HAP-1 (cell line): ENCODE results near the gene OR1I1.
"Not testable (repeated sequence)": the region's sequence is repeated elsewhere in the genome, so short reads cannot be mapped to it uniquely, and the experiment has no call there.

Experiments
- DNase-seq, 2 experiments: peaks; one replicate each; pipeline ENCODE4 v3.0.0-alpha.2; 2016 to 2020; ENCODE audit warnings: low spot score in 2 of 2
- H3K27me3 ChIP-seq: fragments of 250-450 bp; sonication (Bioruptor Pico); 2 replicates; pipeline ENCODE4 v1.5.1; 2020; ENCODE audit warnings: low read depth, mild to moderate bottlenecking, moderate library complexity
- H3K36me3 ChIP-seq: fragments of 250-450 bp; sonication (Bioruptor Pico); replicated peaks from 2 replicates; pipeline ENCODE4 v1.5.1; 2020; ENCODE audit warnings: mild to moderate bottlenecking
- H3K4me1 ChIP-seq: fragments of 250-450 bp; sonication (Bioruptor Pico); 2 replicates; pipeline ENCODE4 v1.5.1; 2020; ENCODE audit warnings: mild to moderate bottlenecking
- H3K4me3 ChIP-seq: fragments of 250-450 bp; sonication (Bioruptor Pico); 2 replicates; pipeline ENCODE4 v1.5.1; 2020; ENCODE audit warnings: mild to moderate bottlenecking, moderate library complexity
- H3K9me3 ChIP-seq: fragments of 250-450 bp; sonication (Bioruptor Pico); 2 replicates; pipeline ENCODE4 v1.5.1; 2020; ENCODE audit warnings: mild to moderate bottlenecking, moderate library complexity
- in situ Hi-C: fragments of 300-500 bp; cut with MboI; formaldehyde crosslinking; loops from 3 replicates; pipeline ENCODE4 v1.14.3; 2020; ENCODE audit warnings: low sequenced_read_pairs, inconsistent platforms, mixed read lengths

The OR1I1 gene

DNA sequence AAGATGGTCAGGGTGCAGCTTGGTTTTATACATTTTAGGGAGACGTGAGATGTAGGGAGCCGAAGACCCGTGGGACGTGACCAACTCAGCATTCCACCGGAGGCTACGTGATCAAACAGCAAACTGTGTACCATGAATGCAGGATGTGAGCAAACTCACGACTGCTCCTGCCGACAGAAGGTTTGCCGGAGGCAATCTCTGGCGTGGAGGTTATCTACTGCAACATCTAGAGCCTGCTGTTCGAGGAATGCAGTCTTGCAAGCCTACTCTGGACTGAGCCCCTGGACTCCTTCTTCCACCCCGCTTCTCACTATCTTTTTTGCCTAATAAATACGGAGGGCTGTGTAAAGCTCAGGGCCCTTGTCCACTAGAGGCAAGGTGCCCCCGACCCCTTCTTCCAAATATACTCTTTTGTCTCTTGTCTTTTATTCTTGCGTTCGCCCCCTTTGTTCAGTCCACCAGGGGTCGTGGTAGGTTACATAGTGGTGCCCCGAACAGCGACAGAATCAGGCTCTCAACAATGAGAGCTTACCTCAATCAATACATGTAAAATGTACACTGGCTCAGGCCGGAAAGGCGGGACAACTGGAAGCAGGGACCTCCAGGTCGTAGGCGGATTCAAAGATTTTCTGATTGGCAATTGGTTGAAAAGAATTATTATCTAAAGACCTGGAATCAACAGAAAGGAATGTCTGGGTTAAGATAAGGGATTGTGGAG is 8.9 kb upstream of the OR1I1 start:
- no peaks in the 10 kb centered on the region; the same call in 1 of the 2 replicates for H3K27me3 ChIP-seq
- peak in 1 of 2 experiments; percentile 19 for DNase-seq
- H3K4me3 ChIP-seq: no peak overlapping the region
- H3K4me1 ChIP-seq: no peaks in the 10 kb centered on the region
- H3K36me3 ChIP-seq: no peaks in the 10 kb centered on the region
- in situ Hi-C loops: no loop called here
- no peaks in the 10 kb centered on the region for H3K9me3 ChIP-seq

DNA sequence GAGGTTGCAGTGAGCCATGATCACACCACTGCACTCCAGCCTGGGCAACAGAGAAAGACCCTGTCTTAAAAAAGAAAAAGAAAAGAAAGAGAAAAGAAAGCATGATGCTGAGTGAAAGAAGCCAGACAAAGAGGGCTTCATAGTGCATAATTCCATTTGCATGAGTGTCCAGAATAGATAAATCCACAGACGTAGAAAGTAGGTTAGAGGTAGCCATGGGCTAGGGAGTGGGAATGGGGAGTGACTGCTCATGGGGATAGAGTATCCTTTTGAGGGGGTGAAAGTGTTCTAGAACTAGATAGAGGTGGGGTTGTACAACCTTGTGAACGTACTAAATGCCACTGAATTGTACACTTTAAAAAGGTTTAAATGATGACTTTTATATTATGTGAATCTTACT is 7.6 kb upstream of the OR1I1 start:
- no peak for DNase-seq
- in situ Hi-C loops: no loop called here
- no peaks in the 10 kb centered on the region for H3K27me3 ChIP-seq

DNA sequence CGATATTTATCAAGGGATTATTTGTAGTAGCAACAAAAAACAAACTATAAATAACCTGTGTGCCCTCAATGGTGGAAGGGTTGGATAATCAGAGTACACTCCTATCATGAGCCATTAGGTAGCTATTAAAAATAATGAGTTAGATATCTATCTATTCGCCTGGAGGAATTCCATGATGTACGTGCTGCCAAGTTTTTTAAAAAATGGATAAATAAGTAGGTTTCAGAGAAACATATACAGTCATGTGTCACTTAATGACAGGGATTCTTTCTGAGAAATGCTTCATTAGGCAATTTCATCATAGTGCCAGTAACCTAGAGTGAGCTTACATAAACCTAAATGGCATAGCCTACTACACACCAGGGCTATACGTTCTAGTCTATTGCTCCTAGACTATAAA is 6.2 kb upstream of the OR1I1 start:
- H3K9me3 ChIP-seq: no peaks in the 10 kb centered on the region
- no peaks in the 10 kb centered on the region for H3K36me3 ChIP-seq
- in situ Hi-C loops: no loop called here
- no peaks in the 10 kb centered on the region for H3K4me1 ChIP-seq
- H3K4me3 ChIP-seq: no peak overlapping the region
- no peaks in the 10 kb centered on the region for H3K27me3 ChIP-seq
- no peak for DNase-seq

More for the DNA sequence above, 7.6 kb upstream of the OR1I1 start:
- no peaks in the 10 kb centered on the region for H3K36me3 ChIP-seq
- no peaks in the 10 kb centered on the region for H3K9me3 ChIP-seq
- no peak overlapping the region for H3K4me3 ChIP-seq
- H3K4me1 ChIP-seq: no peaks in the 10 kb centered on the region

DNA sequence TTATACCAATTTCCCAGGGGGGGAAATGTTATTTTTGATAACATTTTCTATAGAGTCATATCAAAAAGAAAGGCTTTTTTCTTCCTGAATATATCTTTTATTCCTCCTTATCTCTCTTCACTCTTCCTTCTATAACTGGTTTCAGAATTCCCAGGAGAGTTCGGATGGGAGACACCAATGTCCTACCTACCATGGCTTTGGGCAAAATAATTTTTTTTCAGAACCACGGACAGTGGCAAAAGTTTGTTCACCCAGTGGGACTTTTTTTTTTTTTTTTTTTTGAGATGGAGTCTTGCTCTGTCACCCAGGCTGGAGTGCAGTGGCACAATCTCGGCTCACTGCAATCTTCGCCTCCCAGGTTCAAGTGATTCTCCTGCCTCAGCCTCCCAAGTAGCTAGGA is 2.0 kb upstream of the OR1I1 start:
- H3K4me3 ChIP-seq, in situ Hi-C loops, H3K4me1 ChIP-seq, H3K9me3 ChIP-seq, H3K36me3 ChIP-seq, H3K27me3 ChIP-seq: not testable (repeated sequence)
- peak in 1 of 2 experiments; percentile 15 for DNase-seq

DNA sequence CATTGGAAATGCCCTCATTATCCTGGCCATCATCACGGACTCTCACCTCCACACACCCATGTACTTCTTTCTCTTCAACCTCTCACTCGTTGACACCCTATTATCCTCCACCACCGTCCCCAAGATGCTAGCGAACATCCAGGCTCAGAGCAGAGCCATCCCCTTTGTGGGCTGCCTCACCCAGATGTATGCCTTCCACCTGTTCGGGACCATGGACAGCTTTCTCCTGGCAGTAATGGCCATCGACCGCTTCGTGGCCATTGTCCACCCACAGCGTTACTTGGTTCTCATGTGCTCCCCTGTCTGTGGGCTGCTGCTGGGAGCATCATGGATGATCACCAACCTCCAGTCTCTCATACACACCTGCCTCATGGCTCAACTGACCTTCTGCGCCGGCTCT is 5.2 kb downstream of the OR1I1 start:
- H3K9me3 ChIP-seq: no peaks in the 10 kb centered on the region
- peaks cover 18% of the 10 kb centered on the region for H3K27me3 ChIP-seq
- H3K36me3 ChIP-seq: no peaks in the 10 kb centered on the region
- H3K4me1 ChIP-seq: no peaks in the 10 kb centered on the region
- H3K4me3 ChIP-seq: no peak overlapping the region
- in situ Hi-C loops: loop anchor here (5.0 kb wide), 1 partner anchor 470 kb away; no protein-coding TSS in a partner anchor
- DNase-seq: no peak

GRCh38 chr19:15091918-15092753 is 10.1 kb downstream of the OR1I1 start:
- H3K36me3 ChIP-seq: no peaks in the 10 kb centered on the region
- no peaks in the 10 kb centered on the region for H3K9me3 ChIP-seq
- H3K4me3 ChIP-seq: no peak overlapping the region
- H3K4me1 ChIP-seq: no peaks in the 10 kb centered on the region
- in situ Hi-C loops: no loop called here
- H3K27me3 ChIP-seq: peaks cover 4% of the 10 kb centered on the region; the same call in 1 of the 2 replicates
- DNase-seq: peak; percentile 64 to 72

- Histone ChIP-seq H3K9me3 (no peaks in the 10 kb centered on the region), H3K36me3 (no peaks in the 10 kb centered on the region), H3K4me3 (no peak overlapping the region), H3K4me1 (no peaks in the 10 kb centered on the region), H3K27me3 (no peaks in the 10 kb centered on the region)
- DNase-seq: no peak
- in situ Hi-C loops: no loop called here
These were observed 11.0 kb downstream of the OR1I1 start for GRCh38 chr19:15093001-15093400.

GRCh38 chr19:15096223-15096622 is 14.2 kb downstream of the OR1I1 start:
- Histone ChIP-seq H3K27me3 (no peaks in the 10 kb centered on the region), H3K4me3 (no peak overlapping the region), H3K9me3 (no peaks in the 10 kb centered on the region), H3K36me3 (no peaks in the 10 kb centered on the region), H3K4me1 (no peaks in the 10 kb centered on the region)
- in situ Hi-C loops: no loop called here
- no peak for DNase-seq

DNA sequence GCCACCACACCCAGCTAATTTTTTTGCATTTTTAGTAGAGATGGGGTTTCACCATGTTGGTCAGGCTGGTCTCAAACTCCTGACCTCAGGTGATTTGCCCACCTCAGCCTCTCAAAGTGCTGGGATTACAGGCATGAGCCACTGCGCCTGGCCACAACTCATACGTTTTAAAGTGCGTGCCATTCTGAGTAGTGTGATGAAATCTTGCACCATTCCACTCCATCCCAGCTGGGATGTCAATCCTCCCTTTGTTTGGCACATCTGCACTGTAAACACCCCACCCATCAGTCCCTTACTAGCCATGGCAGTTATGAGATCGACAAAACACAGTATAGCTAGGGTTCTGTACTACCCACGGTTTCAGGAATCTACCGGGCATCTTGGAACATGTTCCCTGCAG is 16.0 kb downstream of the OR1I1 start:
- H3K27me3 ChIP-seq, in situ Hi-C loops, H3K36me3 ChIP-seq, H3K4me1 ChIP-seq, H3K4me3 ChIP-seq, H3K9me3 ChIP-seq, DNase-seq: not testable (repeated sequence)

DNA sequence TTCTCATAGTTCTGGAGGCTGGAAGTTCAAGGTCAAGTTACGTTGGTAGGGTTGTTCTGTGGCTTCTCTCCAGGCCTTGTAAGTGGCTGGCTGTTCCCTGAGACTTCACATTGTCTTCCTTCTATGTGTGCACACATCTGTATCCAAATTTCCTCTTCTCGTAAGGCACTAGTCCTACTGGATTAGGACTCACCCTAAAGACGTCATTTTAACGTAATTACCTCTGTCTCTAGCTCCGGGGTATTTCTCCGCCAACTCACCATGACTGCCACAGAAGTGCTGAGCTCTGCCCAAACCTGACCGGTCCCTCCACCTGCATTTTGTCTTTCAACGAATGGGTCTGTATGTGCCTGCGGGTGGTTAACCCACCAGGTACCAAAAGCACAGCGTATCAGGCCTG is 16.4 kb downstream of the OR1I1 start:
- in situ Hi-C loops: no loop called here
- DNase-seq: no peak
- no peaks in the 10 kb centered on the region for H3K4me1 ChIP-seq
- peaks cover 12% of the 10 kb centered on the region for H3K9me3 ChIP-seq
- H3K4me3 ChIP-seq: no peak overlapping the region
- no peaks in the 10 kb centered on the region for H3K36me3 ChIP-seq
- no peaks in the 10 kb centered on the region for H3K27me3 ChIP-seq

DNA sequence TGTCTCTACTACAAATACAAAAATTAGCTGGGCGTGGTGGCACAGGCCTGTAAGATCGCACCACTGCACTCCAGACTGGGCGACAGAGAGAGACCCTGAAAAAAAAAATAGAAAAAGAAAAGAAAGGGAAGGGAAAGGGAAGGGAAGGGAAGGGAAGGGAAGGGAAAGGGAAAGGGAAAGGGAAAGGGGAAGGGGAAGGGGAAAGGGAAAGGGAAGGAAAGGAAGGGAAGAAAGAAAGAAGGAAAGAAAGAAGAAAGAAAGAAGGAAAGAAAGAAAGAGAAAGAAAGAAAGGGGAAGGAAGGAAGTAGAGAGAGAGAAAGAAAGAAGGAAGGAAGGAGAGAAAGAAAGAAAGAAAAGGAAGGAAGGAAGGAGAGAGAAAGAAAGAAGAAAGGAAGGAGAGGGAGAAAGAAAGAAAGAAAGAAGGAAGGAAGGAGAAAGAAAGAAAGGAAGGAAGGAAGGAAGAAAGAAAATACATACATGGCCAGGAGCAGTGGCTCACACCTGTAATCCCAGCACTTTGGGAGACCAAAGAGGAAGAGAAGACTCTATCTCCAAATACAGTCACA is 17.1 kb downstream of the OR1I1 start:
- in situ Hi-C loops: no loop called here
- no peak overlapping the region for H3K4me3 ChIP-seq
- no peaks in the 10 kb centered on the region for H3K27me3 ChIP-seq
- peaks cover 18% of the 10 kb centered on the region for H3K9me3 ChIP-seq
- H3K36me3 ChIP-seq: no peaks in the 10 kb centered on the region
- H3K4me1 ChIP-seq: no peaks in the 10 kb centered on the region
- no peak for DNase-seq

DNA sequence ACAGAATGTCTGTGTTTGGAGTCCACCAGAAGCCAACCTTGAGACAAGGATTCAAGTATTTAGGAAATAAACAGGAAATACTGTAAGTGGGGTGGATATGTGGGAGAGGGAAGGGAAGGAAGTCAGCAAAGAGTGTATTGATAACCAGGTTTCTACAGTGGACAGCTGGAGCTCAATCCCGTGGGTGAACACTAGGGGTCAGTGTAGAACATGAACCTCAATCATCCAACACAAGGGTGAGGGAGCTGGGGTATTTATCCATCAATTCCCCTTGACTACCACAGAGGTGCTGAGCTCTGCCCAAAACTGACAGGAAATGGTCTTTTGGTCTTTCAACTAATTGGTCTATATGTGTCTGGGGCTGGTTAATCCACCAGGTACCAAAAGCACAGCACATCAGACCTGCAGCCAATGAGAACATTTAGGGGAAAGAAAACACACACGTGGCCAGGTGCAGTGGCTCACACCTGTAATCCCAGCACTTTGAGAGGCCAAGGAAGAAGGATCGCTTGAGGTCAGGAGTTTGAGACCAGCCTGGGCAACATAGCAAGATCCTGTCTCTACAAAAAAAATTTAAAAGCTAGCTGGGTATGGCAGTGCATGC is 19.6 kb downstream of the OR1I1 start:
- peaks cover 24% of the 10 kb centered on the region for H3K9me3 ChIP-seq
- H3K4me3 ChIP-seq: no peak overlapping the region
- no peaks in the 10 kb centered on the region for H3K27me3 ChIP-seq
- peaks cover 1% of the 10 kb centered on the region; the same call in 1 of the 2 replicates for H3K4me1 ChIP-seq
- H3K36me3 ChIP-seq: no peaks in the 10 kb centered on the region
- in situ Hi-C loops: no loop called here
- peak in 1 of 2 experiments; percentile 65 for DNase-seq

- Histone ChIP-seq H3K4me3 (no peak overlapping the region), H3K9me3 (peaks cover 24% of the 10 kb centered on the region), H3K4me1 (peaks cover 9% of the 10 kb centered on the region; the same call in 1 of the 2 replicates), H3K36me3 (no peaks in the 10 kb centered on the region), H3K27me3 (no peaks in the 10 kb centered on the region)
- DNase-seq: no peak
- in situ Hi-C loops: no loop called here
These were observed 22.0 kb downstream of the OR1I1 start for GRCh38 chr19:15104003-15104402.
